ENCODE measurements around the gene TUSC2. TPM values are rescaled to one million over a fixed set of nuclear protein-coding genes. Genes with fewer than 3 reads are reported as not detected.

Gene TUSC2
- total and polyA plus RNA-seq, 9 of the 15 experiments (the other 6 are each of a cell fraction or from before 2014, with no cell fraction given), result 2.8 to 67.5 (median 25.8) TPM

DNA sequence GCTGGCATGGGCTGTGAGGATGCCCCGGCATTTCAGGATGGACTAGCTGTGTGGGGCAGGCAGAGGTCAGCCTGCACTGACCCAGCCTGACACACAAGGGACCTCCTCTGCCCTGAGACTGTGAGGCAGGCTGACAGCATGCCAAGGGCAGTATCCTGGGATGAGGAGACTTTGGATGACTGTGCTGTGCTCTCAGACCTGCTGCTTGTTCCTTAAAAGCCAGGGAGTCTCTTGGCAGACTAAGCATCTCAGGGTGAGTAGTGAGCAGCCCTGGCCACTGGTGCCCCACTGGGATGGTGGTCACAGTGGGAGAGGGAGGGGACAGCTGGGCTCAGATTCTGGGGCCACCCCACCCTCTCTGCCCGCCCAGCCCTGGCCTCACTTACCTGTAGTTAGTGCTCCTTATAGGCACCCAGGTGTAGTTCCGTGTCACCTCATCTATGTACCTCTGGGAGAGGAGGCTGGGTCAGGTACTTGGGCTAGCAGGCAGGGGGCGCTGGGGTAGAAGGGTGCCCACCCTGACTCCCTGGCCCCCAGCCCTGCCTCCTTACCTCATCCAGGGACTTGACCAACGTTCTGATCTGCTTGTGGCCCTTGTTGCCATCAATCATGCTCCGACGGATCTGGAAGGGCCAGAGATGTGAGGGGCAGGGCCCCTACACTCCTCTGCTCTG lies 47.4 kb upstream of the TUSC2 start:
- DNase-seq (ENCODE audit: extremely low read depth in 1 of 4, low spot score in 3 of 4) (peak in 2 of 4 experiments; percentile 41), ATAC-seq (peak; percentile 52; the same call in 2 of the 3 replicates), FAIRE-seq (no peak)
- no peak overlapping the region for H3K4me3 ChIP-seq
- H3K9me1 ChIP-seq (ENCODE audit: control insufficient read depth, insufficient read depth, low read length), result no peaks in the 10 kb centered on the region
- ChIA-PET CTCF (ENCODE audit: low intra/inter-chr PET ratio) (interaction anchor here (1.9 kb wide), 1 partner anchor 13 kb away, joined by 4 read pairs; no protein-coding TSS in a partner anchor), POLR2A (interaction anchor here (0.6 kb wide), 1 partner anchor 214 kb away, joined by 3 read pairs; no protein-coding TSS in a partner anchor)
- H3K27me3 ChIP-seq (ENCODE audit: control insufficient read depth in 2 of 2, insufficient read depth in 2 of 2, low read length in 2 of 2), result peaks cover 0 to 9% of the 10 kb centered on the region in 2 experiments; a peak in 1 of 5 replicates
- peak overlapping the region in 1 of 2 experiments; percentile 17; a peak in 2 of 4 replicates for H3K9ac ChIP-seq (ENCODE audit: insufficient read depth in 1 of 2, low read depth in 2 of 2, low read length in 2 of 2)
- in situ Hi-C loops (cut with MboI) (no loop called here), intact Hi-C loops (cut with micrococcal nuclease) (no loop called here)
- H2AFZ ChIP-seq (ENCODE audit: low read depth, low read length), result no peak overlapping the region
- TF ChIP-seq, protein P1, sequence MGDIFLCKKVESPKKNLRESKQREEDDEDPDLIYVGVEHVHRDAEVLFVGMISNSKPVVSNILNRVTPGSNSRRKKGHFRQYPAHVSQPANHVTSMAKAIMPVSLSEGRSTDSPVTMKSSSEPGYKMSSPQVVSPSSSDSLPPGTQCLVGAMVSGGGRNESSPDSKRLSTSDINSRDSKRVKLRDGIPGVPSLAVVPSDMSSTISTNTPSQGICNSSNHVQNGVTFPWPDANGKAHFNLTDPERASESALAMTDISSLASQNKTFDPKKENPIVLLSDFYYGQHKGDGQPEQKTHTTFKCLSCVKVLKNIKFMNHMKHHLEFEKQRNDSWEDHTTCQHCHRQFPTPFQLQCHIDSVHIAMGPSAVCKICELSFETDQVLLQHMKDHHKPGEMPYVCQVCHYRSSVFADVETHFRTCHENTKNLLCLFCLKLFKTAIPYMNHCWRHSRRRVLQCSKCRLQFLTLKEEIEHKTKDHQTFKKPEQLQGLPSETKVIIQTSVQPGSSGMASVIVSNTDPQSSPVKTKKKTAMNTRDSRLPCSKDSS (IDR thresholded peaks at IDR 0.05; ENCODE audit: low read depth, partially characterized antibody), result no peak
- TF ChIP-seq, protein P2, sequence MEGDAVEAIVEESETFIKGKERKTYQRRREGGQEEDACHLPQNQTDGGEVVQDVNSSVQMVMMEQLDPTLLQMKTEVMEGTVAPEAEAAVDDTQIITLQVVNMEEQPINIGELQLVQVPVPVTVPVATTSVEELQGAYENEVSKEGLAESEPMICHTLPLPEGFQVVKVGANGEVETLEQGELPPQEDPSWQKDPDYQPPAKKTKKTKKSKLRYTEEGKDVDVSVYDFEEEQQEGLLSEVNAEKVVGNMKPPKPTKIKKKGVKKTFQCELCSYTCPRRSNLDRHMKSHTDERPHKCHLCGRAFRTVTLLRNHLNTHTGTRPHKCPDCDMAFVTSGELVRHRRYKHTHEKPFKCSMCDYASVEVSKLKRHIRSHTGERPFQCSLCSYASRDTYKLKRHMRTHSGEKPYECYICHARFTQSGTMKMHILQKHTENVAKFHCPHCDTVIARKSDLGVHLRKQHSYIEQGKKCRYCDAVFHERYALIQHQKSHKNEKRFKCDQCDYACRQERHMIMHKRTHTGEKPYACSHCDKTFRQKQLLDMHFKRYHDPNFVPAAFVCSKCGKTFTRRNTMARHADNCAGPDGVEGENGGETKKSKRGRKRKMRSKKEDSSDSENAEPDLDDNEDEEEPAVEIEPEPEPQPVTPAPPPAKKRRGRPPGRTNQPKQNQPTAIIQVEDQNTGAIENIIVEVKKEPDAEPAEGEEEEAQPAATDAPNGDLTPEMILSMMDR (IDR thresholded peaks at IDR 0.05 in 2 of 3, conservative IDR thresholded peaks at IDR 0.05 in 1 of 3; ENCODE audit: insufficient read depth in 2 of 3, low read depth in 1 of 3, low read length in 3 of 3), result peak in 2 of 3 experiments; percentile 20 to 22; a peak in 1 of 6 replicates
- TF ChIP-seq HDGF (IDR thresholded peaks at IDR 0.05) (no peak), ETV5 (CRISPR knock-in tag; IDR thresholded peaks at IDR 0.05; ENCODE audit: low read depth) (no peak), THRAP3 (IDR thresholded peaks at IDR 0.05; ENCODE audit: borderline replicate concordance) (no peak)
- 5% methylated on average over 5 of the region's 7 CpGs for WGBS (ENCODE audit: insufficient coverage, low coverage, missing lambda C conversion rate)
- H3K4me2 ChIP-seq (ENCODE audit: insufficient read depth, low read length), result no peak overlapping the region
- H3K27ac ChIP-seq (ENCODE audit: extremely low read depth, low read depth, low read length), result no peak overlapping the region
- H3K79me2 ChIP-seq (ENCODE audit: control insufficient read depth, insufficient read depth, low read length), result no peaks in the 10 kb centered on the region
- H4K20me1 ChIP-seq (replicated peaks; ENCODE audit: control insufficient read depth, insufficient read depth, low read length), result no peaks in the 10 kb centered on the region
- H3K4me1 ChIP-seq (replicated peaks in 1 of 2; ENCODE audit: control insufficient read depth in 2 of 2, insufficient read depth in 2 of 2, low read length in 2 of 2), result peaks cover 12 to 38% of the 10 kb centered on the region in 2 experiments; a peak in 4 of 5 replicates
- no peaks in the 10 kb centered on the region for H3K9me3 ChIP-seq (replicated peaks; ENCODE audit: control insufficient read depth, insufficient read depth, low read depth, low read length)
- H3K36me3 ChIP-seq (ENCODE audit: control insufficient read depth, insufficient read depth, low read length), result no peaks in the 10 kb centered on the region
- no TSS peak for BruUV-seq (replicated peaks)
